ENCODE data around the gene DOHH. TPM values are rescaled to one million over a fixed set of nuclear protein-coding genes. Genes with fewer than 3 reads are reported as not detected.

Gene DOHH
- total and polyA plus RNA-seq, 2 experiments from 2014 or later = 19.0 to 34.7 TPM

GRCh38 chr19:3520166-3521103 lies 20.0 kb upstream of the DOHH start:
- H2AFZ ChIP-seq = no peak overlapping the region
- peaks cover 12% of the 10 kb centered on the region for H3K36me3 Mint-ChIP-seq (ENCODE audit: low read depth)

GRCh38 chr19:3519126-3519525 lies 18.7 kb upstream of the DOHH start:
- H3K36me3 Mint-ChIP-seq (ENCODE audit: low read depth) = peaks cover 9% of the 10 kb centered on the region
- no peak overlapping the region for H3K4me3 ChIP-seq
- no peak overlapping the region; the same call in 2 of the 3 replicates for H3K4me3 Mint-ChIP-seq
- H3K79me2 ChIP-seq (replicated peaks; ENCODE audit: insufficient read depth) = peaks cover 54% of the 10 kb centered on the region
- H3K27ac Mint-ChIP-seq = no peak overlapping the region
- peak overlapping the region; percentile 70; the same call in 1 of the 2 replicates for H3K4me2 ChIP-seq
- DNase-seq (ENCODE audit: low spot score) (no peak), ATAC-seq (peak; percentile 14)
- no peaks in the 10 kb centered on the region; the same call in 1 of the 2 replicates for H4K20me1 ChIP-seq (replicated peaks; ENCODE audit: insufficient read depth)
- peaks cover 40% of the 10 kb centered on the region for H3K4me1 Mint-ChIP-seq
- no peaks in the 10 kb centered on the region for H3K9me2 ChIP-seq (ENCODE audit: insufficient read depth)
- H3K27ac ChIP-seq (ENCODE audit: low read depth) = no peak overlapping the region
- H3K4me1 ChIP-seq (ENCODE audit: insufficient read depth) = peaks cover 29% of the 10 kb centered on the region
- no peaks in the 10 kb centered on the region; the same call in 1 of the 3 replicates for H3K9me3 Mint-ChIP-seq
- H2AFZ ChIP-seq = no peak overlapping the region
- TF ChIP-seq CTCF (conservative IDR thresholded peaks at IDR 0.05; ENCODE audit: low read depth in 2 of 2) (no peak), EZH2 (IDR thresholded peaks at IDR 0.05; ENCODE audit: low read depth, unreplicated experiment) (no peak), ZNF462 (CRISPR knock-in tag; IDR thresholded peaks at IDR 0.05) (no peak)
- H3F3A ChIP-seq (replicated peaks; ENCODE audit: low read depth) = no peaks in the 10 kb centered on the region
- peaks cover 12% of the 10 kb centered on the region for H3K27me3 Mint-ChIP-seq (ENCODE audit: insufficient read depth, low read depth, poor library complexity)
- H3K36me3 ChIP-seq (ENCODE audit: insufficient read depth) = no peaks in the 10 kb centered on the region
- H3K27me3 ChIP-seq (ENCODE audit: insufficient read depth) = no peaks in the 10 kb centered on the region

More at GRCh38 chr19:3520166-3521103, 20.0 kb upstream of the DOHH start:
- no peaks in the 10 kb centered on the region for H3K27me3 ChIP-seq (ENCODE audit: insufficient read depth)
- Mint-ChIP-seq H3K4me1 (peaks cover 37% of the 10 kb centered on the region), H3K4me3 (no peak overlapping the region; the same call in 2 of the 3 replicates), H3K27me3 (ENCODE audit: insufficient read depth, low read depth, poor library complexity) (peaks cover 14% of the 10 kb centered on the region), H3K27ac (peak overlapping the region; percentile 69; the same call in 1 of the 2 replicates), H3K9me3 (no peaks in the 10 kb centered on the region; the same call in 2 of the 3 replicates)
- H3F3A ChIP-seq (replicated peaks; ENCODE audit: low read depth) = no peaks in the 10 kb centered on the region
- no peaks in the 10 kb centered on the region for H3K9me2 ChIP-seq (ENCODE audit: insufficient read depth)
- TF ChIP-seq EZH2 (IDR thresholded peaks at IDR 0.05; ENCODE audit: low read depth, unreplicated experiment) (no peak), CTCF (conservative IDR thresholded peaks at IDR 0.05; ENCODE audit: low read depth in 2 of 2) (peak; percentile 23 to 40; a peak in 1 of 4 replicates), EZH2phosphoT487 (IDR thresholded peaks at IDR 0.05; ENCODE audit: unreplicated experiment) (no peak)
- peaks cover 44% of the 10 kb centered on the region for H3K79me2 ChIP-seq (replicated peaks; ENCODE audit: insufficient read depth)
- no peak overlapping the region for H3K4me3 ChIP-seq
- peaks cover 29% of the 10 kb centered on the region for H3K4me1 ChIP-seq (ENCODE audit: insufficient read depth)
- H3K36me3 ChIP-seq (ENCODE audit: insufficient read depth) = no peaks in the 10 kb centered on the region
- no peak overlapping the region for H3K27ac ChIP-seq (ENCODE audit: low read depth)
- H3K4me2 ChIP-seq = no peak overlapping the region
- no peaks in the 10 kb centered on the region; the same call in 1 of the 2 replicates for H4K20me1 ChIP-seq (replicated peaks; ENCODE audit: insufficient read depth)
- DNase-seq (ENCODE audit: low spot score) (peak; percentile 62), ATAC-seq (peak; percentile 49)
